ENCODE results near the gene MUC22. TPM values are rescaled to one million over a fixed set of nuclear protein-coding genes. Genes with fewer than 3 reads are reported as not detected.

MUC22 gene
- polyA plus RNA-seq, 2 of the 4 experiments (the other 2 are of a cell fraction), result not detected

DNA sequence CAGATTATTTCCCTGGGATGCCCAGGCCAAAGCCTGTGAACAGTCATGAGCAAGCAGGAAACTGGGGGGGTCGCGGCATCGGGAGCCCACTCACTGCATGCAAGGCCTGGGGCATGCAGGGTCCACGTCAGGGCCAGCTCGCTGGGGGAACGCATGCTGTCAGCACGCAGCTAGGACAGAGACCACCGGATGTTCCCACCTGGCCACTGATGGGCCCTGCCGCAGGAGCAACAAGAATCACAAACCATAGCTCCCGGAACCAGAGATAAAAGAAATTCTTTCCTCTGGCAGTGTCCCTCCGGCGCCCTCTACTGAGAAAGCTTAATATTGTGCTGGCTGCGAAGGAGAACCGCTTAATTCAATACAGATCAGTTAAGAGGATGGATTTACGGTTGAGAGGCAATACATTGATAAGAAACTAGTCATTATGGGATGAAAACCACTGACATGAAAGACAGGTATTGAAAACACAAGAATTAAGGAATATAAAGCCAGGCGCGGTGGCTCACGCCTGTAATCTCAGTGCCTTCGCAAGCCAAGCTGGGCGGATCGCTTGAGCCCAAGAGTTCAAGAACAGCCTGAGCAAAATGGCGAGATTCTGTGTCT is 69.5 kb downstream of the MUC22 start:
- peak overlapping the region; percentile 57 for H3K4me2 ChIP-seq
- ATAC-seq (peak; percentile 81 to 91), DNase-seq (ENCODE audit: low read depth in 1 of 2, low spot score in 1 of 2) (peak; percentile 53 to 55), FAIRE-seq (no peak)
- no peak overlapping the region for H3K4me3 ChIP-seq
- POLR2A ChIA-PET, result interaction anchor here (0.7 to 1.5 kb wide), 4 partner anchors 35 to 172 kb away, joined by 3 to 7 read pairs (median 4); partner anchors contain the start of genes PSORS1C1 and VARS2
- no peaks in the 10 kb centered on the region for H3K4me1 ChIP-seq
- H3K9me3 ChIP-seq, result no peaks in the 10 kb centered on the region
- TF ChIP-seq KDM1A (IDR thresholded peaks at IDR 0.05; ENCODE audit: low read depth) (no peak), CBX8 (IDR thresholded peaks at IDR 0.05) (no peak), RFX5 (IDR thresholded peaks at IDR 0.05) (no peak), RAD21 (conservative IDR thresholded peaks at IDR 0.05 in 1 of 2, IDR thresholded peaks at IDR 0.05 in 1 of 2) (peak; percentile 70 to 71), ESRRA (IDR thresholded peaks at IDR 0.05; ENCODE audit: borderline replicate concordance, low read length) (no peak), NPAS2 (CRISPR knock-in tag; IDR thresholded peaks at IDR 0.05; ENCODE audit: borderline replicate concordance) (no peak), EHMT2 (IDR thresholded peaks at IDR 0.05; ENCODE audit: low read depth) (no peak), SMC3 (IDR thresholded peaks at IDR 0.05) (peak; percentile 71)
- TF ChIP-seq, protein P1, sequence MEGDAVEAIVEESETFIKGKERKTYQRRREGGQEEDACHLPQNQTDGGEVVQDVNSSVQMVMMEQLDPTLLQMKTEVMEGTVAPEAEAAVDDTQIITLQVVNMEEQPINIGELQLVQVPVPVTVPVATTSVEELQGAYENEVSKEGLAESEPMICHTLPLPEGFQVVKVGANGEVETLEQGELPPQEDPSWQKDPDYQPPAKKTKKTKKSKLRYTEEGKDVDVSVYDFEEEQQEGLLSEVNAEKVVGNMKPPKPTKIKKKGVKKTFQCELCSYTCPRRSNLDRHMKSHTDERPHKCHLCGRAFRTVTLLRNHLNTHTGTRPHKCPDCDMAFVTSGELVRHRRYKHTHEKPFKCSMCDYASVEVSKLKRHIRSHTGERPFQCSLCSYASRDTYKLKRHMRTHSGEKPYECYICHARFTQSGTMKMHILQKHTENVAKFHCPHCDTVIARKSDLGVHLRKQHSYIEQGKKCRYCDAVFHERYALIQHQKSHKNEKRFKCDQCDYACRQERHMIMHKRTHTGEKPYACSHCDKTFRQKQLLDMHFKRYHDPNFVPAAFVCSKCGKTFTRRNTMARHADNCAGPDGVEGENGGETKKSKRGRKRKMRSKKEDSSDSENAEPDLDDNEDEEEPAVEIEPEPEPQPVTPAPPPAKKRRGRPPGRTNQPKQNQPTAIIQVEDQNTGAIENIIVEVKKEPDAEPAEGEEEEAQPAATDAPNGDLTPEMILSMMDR (IDR thresholded peaks at IDR 0.05), result peak; percentile 72
- H3K27ac ChIP-seq, result peak overlapping the region in 1 of 2 experiments; percentile 84; a peak in 3 of 6 replicates
- CTCF ChIA-PET, result interaction anchor here (0.6 to 6.0 kb wide), 48 partner anchors 8 to 598 kb away, joined by 3 to 95 read pairs (median 4); partner anchors contain the start of genes DDR1, MUCL3, PSORS1C1 and VARS2
- WGBS (ENCODE audit: missing lambda C conversion rate), result 38% methylated on average over 15 of the region's 22 CpGs

DNA sequence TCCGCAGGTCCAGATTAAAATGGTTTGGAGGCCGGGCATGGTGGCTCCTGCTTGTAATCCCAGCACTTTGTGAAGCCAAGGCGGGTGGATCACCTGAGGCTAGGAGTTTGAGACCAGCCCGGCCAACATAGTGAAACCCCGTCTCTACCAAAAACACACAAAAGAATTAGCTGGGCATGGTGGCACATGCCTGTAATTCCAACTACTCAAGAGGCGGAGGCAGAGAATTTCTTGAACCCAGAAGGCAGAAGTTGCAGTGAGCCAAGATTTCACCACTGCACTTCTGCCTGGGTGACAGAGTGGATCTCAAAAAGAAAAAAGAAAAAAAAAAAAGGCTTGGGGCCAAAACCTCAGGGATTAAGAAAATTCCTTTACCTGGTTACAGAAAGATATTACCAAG is 71.6 kb downstream of the MUC22 start:
- Histone ChIP-seq H3K4me1 (peaks cover 1% of the 10 kb centered on the region; the same call in 1 of the 3 replicates), H3K9me3 (no peaks in the 10 kb centered on the region), H3K27ac (no peak overlapping the region), H3K4me2 (no peak overlapping the region), H3K4me3 (no peak overlapping the region)
- CTCF ChIA-PET, result interaction anchor here (1.2 to 7.5 kb wide), 10 partner anchors 9 to 259 kb away, joined by 3 to 68 read pairs (median 6); partner anchors contain the start of genes PSORS1C1 and VARS2
- POLR2A ChIA-PET, result no interaction called here
- WGBS (ENCODE audit: missing lambda C conversion rate), result 77% methylated on average over 6 of the region's 6 CpGs
- ATAC-seq (no peak), DNase-seq (ENCODE audit: low read depth in 1 of 2, low spot score in 1 of 2) (no peak), FAIRE-seq (no peak)
- no peak for TF ChIP-seq CHD4 (IDR thresholded peaks at IDR 0.05; ENCODE audit: borderline replicate concordance)
- TF ChIP-seq, protein P2, sequence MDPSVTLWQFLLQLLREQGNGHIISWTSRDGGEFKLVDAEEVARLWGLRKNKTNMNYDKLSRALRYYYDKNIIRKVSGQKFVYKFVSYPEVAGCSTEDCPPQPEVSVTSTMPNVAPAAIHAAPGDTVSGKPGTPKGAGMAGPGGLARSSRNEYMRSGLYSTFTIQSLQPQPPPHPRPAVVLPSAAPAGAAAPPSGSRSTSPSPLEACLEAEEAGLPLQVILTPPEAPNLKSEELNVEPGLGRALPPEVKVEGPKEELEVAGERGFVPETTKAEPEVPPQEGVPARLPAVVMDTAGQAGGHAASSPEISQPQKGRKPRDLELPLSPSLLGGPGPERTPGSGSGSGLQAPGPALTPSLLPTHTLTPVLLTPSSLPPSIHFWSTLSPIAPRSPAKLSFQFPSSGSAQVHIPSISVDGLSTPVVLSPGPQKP (IDR thresholded peaks at IDR 0.05; ENCODE audit: low read depth, low read length), result no peak
- no peak for TF ChIP-seq SREBF2 (IDR thresholded peaks at IDR 0.05)
- TF ChIP-seq NPAS2 (CRISPR knock-in tag; IDR thresholded peaks at IDR 0.05; ENCODE audit: borderline replicate concordance), result no peak
- no peak for TF ChIP-seq EP300 (IDR thresholded peaks at IDR 0.05)
- TF ChIP-seq, protein P3, sequence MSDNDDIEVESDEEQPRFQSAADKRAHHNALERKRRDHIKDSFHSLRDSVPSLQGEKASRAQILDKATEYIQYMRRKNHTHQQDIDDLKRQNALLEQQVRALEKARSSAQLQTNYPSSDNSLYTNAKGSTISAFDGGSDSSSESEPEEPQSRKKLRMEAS (IDR thresholded peaks at IDR 0.05), result no peak
- TF ChIP-seq ZSCAN20 (CRISPR knock-in tag; IDR thresholded peaks at IDR 0.05), result no peak

DNA sequence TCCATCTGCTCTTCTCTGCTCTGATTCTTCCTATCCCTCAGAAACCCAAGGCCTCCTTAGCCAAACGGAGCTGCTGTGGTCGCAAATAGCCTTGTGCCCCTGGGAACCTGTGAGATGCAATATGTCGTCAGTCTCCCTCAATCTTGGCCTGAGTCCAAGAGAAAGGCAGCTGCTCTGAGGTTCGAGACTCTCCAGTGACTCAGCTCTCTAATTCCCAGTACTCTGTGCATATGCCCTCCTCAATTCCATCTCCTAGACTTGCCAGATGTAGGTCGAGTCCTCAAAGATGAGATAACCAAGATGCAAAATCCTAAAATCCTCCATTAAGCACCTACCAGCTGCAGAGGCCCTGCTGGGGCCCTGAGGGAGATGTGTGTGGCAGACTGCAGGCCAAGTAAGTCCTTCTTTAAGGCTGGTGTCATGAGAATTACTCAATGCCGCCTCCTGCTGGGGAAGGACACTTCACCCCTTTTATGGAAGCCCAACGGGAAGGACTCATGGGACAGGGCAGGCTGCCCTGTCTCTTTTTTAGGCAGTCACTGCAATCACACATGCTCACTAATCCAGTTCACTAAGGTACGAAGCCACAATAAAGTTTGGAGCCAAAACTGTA is 73.6 kb downstream of the MUC22 start:
- ChIA-PET POLR2A (no interaction called here), CTCF (interaction anchor here (0.6 to 7.5 kb wide), 10 partner anchors 13 to 255 kb away, joined by 3 to 68 read pairs (median 5); partner anchors contain the start of genes PSORS1C1 and VARS2)
- Histone ChIP-seq H3K4me3 (no peak overlapping the region), H3K9me3 (no peaks in the 10 kb centered on the region), H3K4me1 (peaks cover 6% of the 10 kb centered on the region; the same call in 1 of the 3 replicates), H3K27ac (no peak overlapping the region), H3K4me2 (no peak overlapping the region)
- DNase-seq (ENCODE audit: low read depth in 1 of 2, low spot score in 1 of 2) (peak in 1 of 2 experiments; percentile 67), FAIRE-seq (no peak), ATAC-seq (peak in 1 of 2 experiments; percentile 64; a peak in 3 of 6 replicates)
- 42% methylated on average over 8 of the region's 8 CpGs for WGBS (ENCODE audit: missing lambda C conversion rate)
- TF ChIP-seq, protein P4, sequence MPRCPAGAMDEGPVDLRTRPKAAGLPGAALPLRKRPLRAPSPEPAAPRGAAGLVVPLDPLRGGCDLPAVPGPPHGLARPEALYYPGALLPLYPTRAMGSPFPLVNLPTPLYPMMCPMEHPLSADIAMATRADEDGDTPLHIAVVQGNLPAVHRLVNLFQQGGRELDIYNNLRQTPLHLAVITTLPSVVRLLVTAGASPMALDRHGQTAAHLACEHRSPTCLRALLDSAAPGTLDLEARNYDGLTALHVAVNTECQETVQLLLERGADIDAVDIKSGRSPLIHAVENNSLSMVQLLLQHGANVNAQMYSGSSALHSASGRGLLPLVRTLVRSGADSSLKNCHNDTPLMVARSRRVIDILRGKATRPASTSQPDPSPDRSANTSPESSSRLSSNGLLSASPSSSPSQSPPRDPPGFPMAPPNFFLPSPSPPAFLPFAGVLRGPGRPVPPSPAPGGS (IDR thresholded peaks at IDR 0.05), result no peak
- 0 out of 5 replicates have a peak, but pooled peaks of 1 of the 2 experiments have one; percentile 9 for TF ChIP-seq RAD21 (conservative IDR thresholded peaks at IDR 0.05 in 1 of 2, IDR thresholded peaks at IDR 0.05 in 1 of 2)
- TF ChIP-seq, protein P1 (IDR thresholded peaks at IDR 0.05), result 0 out of 3 replicates have a peak, but pooled peaks have one; percentile 34
- no peak for TF ChIP-seq RNF2 (IDR thresholded peaks at IDR 0.05; ENCODE audit: borderline replicate concordance, low read depth)
- TF ChIP-seq JUNB (IDR thresholded peaks at IDR 0.05), result no peak
- no peak for TF ChIP-seq CHD4 (IDR thresholded peaks at IDR 0.05; ENCODE audit: borderline replicate concordance)
- no peak for TF ChIP-seq JUN (IDR thresholded peaks at IDR 0.05)
- TF ChIP-seq TFCP2L1 (CRISPR knock-in tag; IDR thresholded peaks at IDR 0.05), result no peak
- TF ChIP-seq EP300 (IDR thresholded peaks at IDR 0.05), result no peak
- TF ChIP-seq, protein P5, sequence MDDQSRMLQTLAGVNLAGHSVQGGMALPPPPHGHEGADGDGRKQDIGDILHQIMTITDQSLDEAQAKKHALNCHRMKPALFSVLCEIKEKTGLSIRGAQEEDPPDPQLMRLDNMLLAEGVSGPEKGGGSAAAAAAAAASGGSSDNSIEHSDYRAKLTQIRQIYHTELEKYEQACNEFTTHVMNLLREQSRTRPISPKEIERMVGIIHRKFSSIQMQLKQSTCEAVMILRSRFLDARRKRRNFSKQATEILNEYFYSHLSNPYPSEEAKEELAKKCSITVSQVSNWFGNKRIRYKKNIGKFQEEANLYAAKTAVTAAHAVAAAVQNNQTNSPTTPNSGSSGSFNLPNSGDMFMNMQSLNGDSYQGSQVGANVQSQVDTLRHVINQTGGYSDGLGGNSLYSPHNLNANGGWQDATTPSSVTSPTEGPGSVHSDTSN (IDR thresholded peaks at IDR 0.05), result no peak
- no peak for TF ChIP-seq ZC3H11A (IDR thresholded peaks at IDR 0.05)
- TF ChIP-seq HOXB5 (CRISPR knock-in tag; IDR thresholded peaks at IDR 0.05), result no peak

Data from A549 (cell line).